DMS153 treated with DMSO at 0.1 percent for 48 hours (cell line): ENCODE results near the gene CDHR4.
"Not testable (repeated sequence)": the region's sequence is repeated elsewhere in the genome, so short reads cannot be mapped to it uniquely, and the experiment has no call there.

Experiments used
- DNase-seq: peaks from one replicate; lab custom pipeline; 2025; ENCODE audit not compliant: unreplicated experiment; lab: John Stamatoyannopoulos, UW

Gene CDHR4

GRCh38 chr3:49799761-49800160 lies at the start of gene CDHR4:
Gene CDHR4, minus strand, starts transcription at chr3:49799873. Its CDS starts 61 bp downstream, at chr3:49799812.
- DNase-seq, result no peak

- DNase-seq, result no peak
Observed at GRCh38 chr3:49845694-49846093, 46.0 kb upstream of the CDHR4 start.

GRCh38 chr3:49844464-49845183 lies 45.0 kb upstream of the CDHR4 start:
- no peak for DNase-seq

- no peak for DNase-seq
Observed at GRCh38 chr3:49842843-49843517, 43.3 kb upstream of the CDHR4 start.

- DNase-seq, result no peak
Observed at GRCh38 chr3:49841806-49842205, 42.1 kb upstream of the CDHR4 start.

GRCh38 chr3:49841126-49841696 lies 41.5 kb upstream of the CDHR4 start:
- no peak for DNase-seq

GRCh38 chr3:49840388-49840787 lies 40.7 kb upstream of the CDHR4 start:
- DNase-seq, result no peak

- DNase-seq, result peak; percentile 29
Observed at GRCh38 chr3:49839193-49839809, 39.6 kb upstream of the CDHR4 start.

GRCh38 chr3:49831341-49831740 lies 31.7 kb upstream of the CDHR4 start:
- DNase-seq, result no peak

GRCh38 chr3:49826016-49826415 lies 26.3 kb upstream of the CDHR4 start:
- no peak for DNase-seq

- DNase-seq, result not testable (repeated sequence)
Observed at GRCh38 chr3:49823131-49823530, 23.5 kb upstream of the CDHR4 start.

GRCh38 chr3:49813497-49814174 lies 14.0 kb upstream of the CDHR4 start, which contains the start of gene UBA7:
Gene UBA7, minus strand, starts transcription at chr3:49813953. Its CDS starts 166 bp downstream, at chr3:49813787.
- no peak for DNase-seq

- no peak for DNase-seq
Observed at GRCh38 chr3:49812916-49813496, 13.3 kb upstream of the CDHR4 start.

- no peak for DNase-seq
Observed at GRCh38 chr3:49807431-49808114, 7.9 kb upstream of the CDHR4 start.

- DNase-seq, result no peak
Observed at GRCh38 chr3:49806850-49807249, 7.2 kb upstream of the CDHR4 start.

GRCh38 chr3:49805897-49806701 lies 6.4 kb upstream of the CDHR4 start:
- DNase-seq, result no peak

- no peak for DNase-seq
Observed at GRCh38 chr3:49805367-49805782, 5.7 kb upstream of the CDHR4 start.

GRCh38 chr3:49804141-49805041 lies 4.7 kb upstream of the CDHR4 start:
- no peak for DNase-seq
